ENCODE measurements around the gene CHST11. TPM values are rescaled to one million over a fixed set of nuclear protein-coding genes. Genes with fewer than 3 reads are reported as not detected.
A peak's percentile ranks its signal among the peaks of the same experiment; 100 is the strongest.

The CHST11 gene
- total RNA-seq, 1 experiment from 2014 or later = 6.7 TPM

DNA sequence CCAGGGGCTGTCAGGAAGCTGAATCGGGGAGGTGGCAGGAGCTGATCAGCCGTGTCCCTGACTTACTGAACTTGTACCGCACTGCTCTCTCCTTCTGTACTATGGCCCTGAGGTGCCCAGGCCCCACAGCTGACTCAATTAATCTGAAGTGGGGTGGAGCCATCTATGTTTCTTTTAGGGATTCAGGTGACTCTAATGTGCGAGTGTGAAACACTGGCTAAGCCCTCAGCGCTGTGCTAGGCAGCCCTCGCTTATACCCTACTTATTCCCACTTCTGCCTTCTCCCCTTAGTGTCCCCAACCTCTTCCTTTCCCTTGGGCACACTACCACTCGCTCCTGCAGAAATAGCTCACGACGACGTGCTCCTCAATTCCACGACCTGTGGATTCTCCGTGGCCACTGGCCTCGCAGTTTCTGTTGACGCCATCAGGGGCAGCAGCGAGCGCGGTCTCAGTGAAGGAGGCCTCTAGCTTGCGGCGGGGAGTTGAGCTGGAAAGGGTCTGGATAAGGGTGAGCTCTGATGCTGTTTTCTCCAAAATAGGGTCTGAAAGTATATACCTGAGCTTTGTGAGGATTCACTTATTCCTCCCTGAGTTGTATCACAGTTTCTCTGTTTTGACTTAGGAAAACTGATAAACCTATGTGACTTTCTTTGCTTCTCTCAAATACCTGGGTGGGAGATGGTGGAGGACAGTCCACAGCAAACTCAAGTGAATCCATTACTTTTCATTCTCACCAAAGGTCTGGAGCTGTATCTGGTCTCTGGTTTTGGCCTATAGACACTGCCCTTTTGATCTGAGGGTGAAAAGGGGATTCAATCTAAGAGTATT lies 333.8 kb downstream of the CHST11 start:
- peak overlapping the region; percentile 43 to 66; a peak in 4 of 5 replicates for H3K4me3 Mint-ChIP-seq
- Histone ChIP-seq H2BK120ac (ENCODE audit: low read depth, low read length, poor library complexity, severe bottlenecking) (no peak overlapping the region), H3K23ac (ENCODE audit: insufficient read length, low read depth, low read length) (no peak overlapping the region), H3T11ph (ENCODE audit: low read length) (no peak overlapping the region), H3K79me2 (ENCODE audit: insufficient read depth, low read length) (no peaks in the 10 kb centered on the region), H3K27ac (ENCODE audit: insufficient read length, low read depth, low read length) (no peak overlapping the region), H3K9me3 (ENCODE audit: control insufficient read depth, low read depth, low read length) (no peaks in the 10 kb centered on the region), H2BK5ac (ENCODE audit: insufficient read length, low read length) (no peak overlapping the region), H3K9ac (ENCODE audit: extremely low read depth, insufficient read length, low read length) (no peak overlapping the region), H2BK20ac (ENCODE audit: low read depth, low read length, poor library complexity, severe bottlenecking) (no peak overlapping the region), H2BK12ac (ENCODE audit: insufficient read length, low read depth, low read length) (no peak overlapping the region), H3K27me3 (ENCODE audit: insufficient read depth, low read length) (no peaks in the 10 kb centered on the region), H2AK5ac (ENCODE audit: insufficient read length, low read length) (no peak overlapping the region), H3K4me1 (ENCODE audit: insufficient read depth, low read length) (no peaks in the 10 kb centered on the region), H3K4ac (ENCODE audit: low read depth, low read length) (no peak overlapping the region), H3K4me2 (ENCODE audit: insufficient read depth, insufficient read length, low read length) (peak overlapping the region; percentile 15), H3K79me1 (ENCODE audit: insufficient read depth, low read depth, low read length, poor library complexity, severe bottlenecking) (no peaks in the 10 kb centered on the region), H4K5ac (ENCODE audit: insufficient read length, low read depth, low read length) (no peak overlapping the region), H4K91ac (ENCODE audit: insufficient read length, low read depth, low read length) (no peak overlapping the region), H2BK15ac (ENCODE audit: low read depth, low read length) (no peak overlapping the region), H2AFZ (ENCODE audit: low read length) (no peak overlapping the region), H4K8ac (replicated peaks; ENCODE audit: insufficient read length, low read depth, low read length) (no peak overlapping the region), H3K23me2 (ENCODE audit: insufficient read length, low read depth, low read length, poor library complexity, severe bottlenecking) (no peaks in the 10 kb centered on the region), H3K56ac (ENCODE audit: insufficient read length, low read depth, low read length) (no peak overlapping the region), H4K20me1 (ENCODE audit: control insufficient read depth, insufficient read depth, insufficient read length) (no peaks in the 10 kb centered on the region), H3K18ac (ENCODE audit: insufficient read length, low read depth, low read length) (no peak overlapping the region), H3K14ac (ENCODE audit: insufficient read depth, low read length) (no peak overlapping the region)
- no peaks in the 10 kb centered on the region; a peak in 1 of 7 replicates for H3K36me3 Mint-ChIP-seq (ENCODE audit: insufficient read depth in 1 of 3, low read depth in 3 of 3)
- DNase-seq = peak; percentile 79
- H3K4me1 Mint-ChIP-seq = peaks cover 10 to 12% of the 10 kb centered on the region in 2 experiments
- H3K27me3 Mint-ChIP-seq (ENCODE audit: low read depth) = no peaks in the 10 kb centered on the region; the same call in 1 of the 2 replicates
- TF ChIP-seq, protein P1, sequence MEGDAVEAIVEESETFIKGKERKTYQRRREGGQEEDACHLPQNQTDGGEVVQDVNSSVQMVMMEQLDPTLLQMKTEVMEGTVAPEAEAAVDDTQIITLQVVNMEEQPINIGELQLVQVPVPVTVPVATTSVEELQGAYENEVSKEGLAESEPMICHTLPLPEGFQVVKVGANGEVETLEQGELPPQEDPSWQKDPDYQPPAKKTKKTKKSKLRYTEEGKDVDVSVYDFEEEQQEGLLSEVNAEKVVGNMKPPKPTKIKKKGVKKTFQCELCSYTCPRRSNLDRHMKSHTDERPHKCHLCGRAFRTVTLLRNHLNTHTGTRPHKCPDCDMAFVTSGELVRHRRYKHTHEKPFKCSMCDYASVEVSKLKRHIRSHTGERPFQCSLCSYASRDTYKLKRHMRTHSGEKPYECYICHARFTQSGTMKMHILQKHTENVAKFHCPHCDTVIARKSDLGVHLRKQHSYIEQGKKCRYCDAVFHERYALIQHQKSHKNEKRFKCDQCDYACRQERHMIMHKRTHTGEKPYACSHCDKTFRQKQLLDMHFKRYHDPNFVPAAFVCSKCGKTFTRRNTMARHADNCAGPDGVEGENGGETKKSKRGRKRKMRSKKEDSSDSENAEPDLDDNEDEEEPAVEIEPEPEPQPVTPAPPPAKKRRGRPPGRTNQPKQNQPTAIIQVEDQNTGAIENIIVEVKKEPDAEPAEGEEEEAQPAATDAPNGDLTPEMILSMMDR (conservative IDR thresholded peaks at IDR 0.05) = peak; percentile 84
- no CpG with 5 or more reads among the region's 19 CpGs for WGBS (ENCODE audit: extremely low coverage, insufficient read length, low lambda C conversion rate)
- H3K27ac Mint-ChIP-seq = no peak overlapping the region
- no peaks in the 10 kb centered on the region; a peak in 3 of 5 replicates for H3K9me3 Mint-ChIP-seq
